ENCODE data around the gene ENO1. TPM values are rescaled to one million over a fixed set of nuclear protein-coding genes. Genes with fewer than 3 reads are reported as not detected.
A peak's percentile ranks its signal among the peaks of the same experiment; 100 is the strongest.

ENO1 gene
- total RNA-seq, 2 donors from 2014 or later, result 1,263 to 1,351 TPM

- Histone ChIP-seq H3K4me1 (ENCODE audit: control insufficient read depth, insufficient read depth, low read length) (peaks cover 3% of the 10 kb centered on the region), H3K9ac (ENCODE audit: extremely low read depth, low read length, poor library complexity, severe bottlenecking) (no peak overlapping the region), H3K9me3 (ENCODE audit: control insufficient read depth, low read length) (no peaks in the 10 kb centered on the region), H3K36me3 (ENCODE audit: control insufficient read depth, insufficient read depth, low read length) (peaks cover 70% of the 10 kb centered on the region), H3K27ac (ENCODE audit: low read depth, low read length) (peak overlapping the region; percentile 79), H3K27me3 (ENCODE audit: control insufficient read depth, insufficient read depth, low read length, poor library complexity, severe bottlenecking) (peaks cover 6% of the 10 kb centered on the region), H3K4me3 (ENCODE audit: low read length) (no peak overlapping the region)
- peak; percentile 75 for DNase-seq
- Mint-ChIP-seq H3K27me3 (ENCODE audit: insufficient read depth) (peaks cover 8% of the 10 kb centered on the region), H3K27ac (peak overlapping the region; percentile 64), H3K4me1 (peaks cover 17% of the 10 kb centered on the region), H3K9me3 (no peaks in the 10 kb centered on the region), H3K36me3 (ENCODE audit: low read depth) (peaks cover 67% of the 10 kb centered on the region), H3K4me3 (no peak overlapping the region)
- WGBS, 2 experiments (ENCODE audit: insufficient coverage in 1 of 2, insufficient read length in 1 of 2), result 92 to 93% methylated on average over 10 to 12 of the region's 12 CpGs
- peak; percentile 79 for TF ChIP-seq CTCF (conservative IDR thresholded peaks at IDR 0.05)
Observed at GRCh38 chr1:8858888-8859706, 19.4 kb downstream of the ENO1 start.

GRCh38 chr1:8858112-8858668 lies 20.3 kb downstream of the ENO1 start:
- DNase-seq, result peak; percentile 62
- no peak for TF ChIP-seq CTCF (conservative IDR thresholded peaks at IDR 0.05)
- Histone ChIP-seq H3K9ac (ENCODE audit: extremely low read depth, low read length, poor library complexity, severe bottlenecking) (no peak overlapping the region), H3K27ac (ENCODE audit: low read depth, low read length) (peak overlapping the region; percentile 79), H3K4me3 (ENCODE audit: low read length) (no peak overlapping the region), H3K9me3 (ENCODE audit: control insufficient read depth, low read length) (no peaks in the 10 kb centered on the region), H3K4me1 (ENCODE audit: control insufficient read depth, insufficient read depth, low read length) (peaks cover 3% of the 10 kb centered on the region), H3K27me3 (ENCODE audit: control insufficient read depth, insufficient read depth, low read length, poor library complexity, severe bottlenecking) (peaks cover 9% of the 10 kb centered on the region), H3K36me3 (ENCODE audit: control insufficient read depth, insufficient read depth, low read length) (peaks cover 61% of the 10 kb centered on the region)
- Mint-ChIP-seq H3K27me3 (ENCODE audit: insufficient read depth) (peaks cover 8% of the 10 kb centered on the region), H3K27ac (peak overlapping the region; percentile 59), H3K4me1 (peaks cover 17% of the 10 kb centered on the region), H3K9me3 (no peaks in the 10 kb centered on the region), H3K4me3 (no peak overlapping the region), H3K36me3 (ENCODE audit: low read depth) (peaks cover 58% of the 10 kb centered on the region)
- 40 to 86% methylated on average over 1 to 2 of the region's 2 CpGs for WGBS, 2 experiments (ENCODE audit: insufficient coverage in 1 of 2, insufficient read length in 1 of 2)

GRCh38 chr1:8856689-8857412 lies 21.6 kb downstream of the ENO1 start:
- Histone ChIP-seq H3K9me3 (ENCODE audit: control insufficient read depth, low read length) (no peaks in the 10 kb centered on the region), H3K27me3 (ENCODE audit: control insufficient read depth, insufficient read depth, low read length, poor library complexity, severe bottlenecking) (peaks cover 9% of the 10 kb centered on the region), H3K27ac (ENCODE audit: low read depth, low read length) (peak overlapping the region; percentile 79), H3K4me1 (ENCODE audit: control insufficient read depth, insufficient read depth, low read length) (no peaks in the 10 kb centered on the region), H3K36me3 (ENCODE audit: control insufficient read depth, insufficient read depth, low read length) (peaks cover 47% of the 10 kb centered on the region), H3K9ac (ENCODE audit: extremely low read depth, low read length, poor library complexity, severe bottlenecking) (no peak overlapping the region), H3K4me3 (ENCODE audit: low read length) (no peak overlapping the region)
- H3K9me3 Mint-ChIP-seq, result no peaks in the 10 kb centered on the region
- H3K4me1 Mint-ChIP-seq, result peaks cover 17% of the 10 kb centered on the region
- DNase-seq, result peak; percentile 59
- no peak for TF ChIP-seq CTCF (conservative IDR thresholded peaks at IDR 0.05)
- 94 to 96% methylated on average over 12 to 14 of the region's 14 CpGs for WGBS, 2 experiments (ENCODE audit: insufficient coverage in 1 of 2, insufficient read length in 1 of 2)
- H3K4me3 Mint-ChIP-seq, result no peak overlapping the region
- peaks cover 44% of the 10 kb centered on the region for H3K36me3 Mint-ChIP-seq (ENCODE audit: low read depth)
- no peak overlapping the region for H3K27ac Mint-ChIP-seq
- H3K27me3 Mint-ChIP-seq (ENCODE audit: insufficient read depth), result peaks cover 9% of the 10 kb centered on the region
